ENCODE results near the gene HMX3.

- no peak for TF ChIP-seq FOXP2 (optimal IDR thresholded peaks at IDR 0.05; ENCODE audit: control extremely low read depth, extremely low read length, insufficient read depth)
- TF ChIP-seq POLR2AphosphoS5 (IDR thresholded peaks at IDR 0.05; ENCODE audit: borderline replicate concordance, low read depth, low read length), result no peak
Observed at GRCh38 chr10:123187781-123188180, 52.0 kb downstream of the HMX3 start.
